Lower lobe of right lung (tissue), 2 donors: ENCODE results near the gene SYT17. TPM values are rescaled to one million over a fixed set of nuclear protein-coding genes. Genes with fewer than 3 reads are reported as not detected.

Experiments used
- ATAC-seq, 2 donors: fragments of 200-7000 bp; cut with Tn5 transposase; one replicate each; pipeline ENCODE4 v1.9.1; 2020 to 2022; ENCODE audit warnings: mild to moderate bottlenecking in 2 of 2, moderate library complexity in 2 of 2
- DNase-seq: peaks from one replicate; pipeline ENCODE4 v3.0.0-alpha.2; 2020
- H3K27ac ChIP-seq: fragments of 200-600 bp; one replicate; pipeline ENCODE4 v1.8.0; 2022
- H3K27me3 ChIP-seq: fragments of 200-600 bp; one replicate; pipeline ENCODE4 v1.8.0; 2022; ENCODE audit warnings: low read depth
- H3K36me3 ChIP-seq: fragments of 200-600 bp; one replicate; pipeline ENCODE4 v1.8.0; 2022; ENCODE audit warnings: mild to moderate bottlenecking
- H3K4me1 ChIP-seq: fragments of 200-600 bp; one replicate; pipeline ENCODE4 v1.8.0; 2022
- H3K4me3 ChIP-seq: fragments of 200-600 bp; one replicate; pipeline ENCODE4 v1.8.0; 2022; ENCODE audit warnings: mild to moderate bottlenecking
- H3K9me3 ChIP-seq: fragments of 200-600 bp; one replicate; pipeline ENCODE4 v1.8.0; 2022
- CTCF ChIP-seq: fragments of 200-600 bp; IDR thresholded peaks from one replicate; pipeline ENCODE4 v1.8.0; 2022; ENCODE audit warnings: antibody characterized with exemption, mild to moderate bottlenecking
- intact Hi-C: fragments of 100-400 bp; cut with DNase I; formaldehyde crosslinking; loops from one replicate; pipeline ENCODE4 v1.11.0; 2022
- total RNA-seq: library from RNA; stranded (reverse); fragmentation: NEBNext Ultra II Directional; extraction: Animal tissue kit (Norgen Biotek cat#: 25700); gene quantifications from one replicate; pipeline ENCODE4 v1.2.1, GENCODE V29; 2021
- donor health status: DM: no; HTN: yes; CAD: no; lungs with severe emphysema.

Gene SYT17
- total RNA-seq, 1 donor from 2014 or later: 11.8 TPM

DNA sequence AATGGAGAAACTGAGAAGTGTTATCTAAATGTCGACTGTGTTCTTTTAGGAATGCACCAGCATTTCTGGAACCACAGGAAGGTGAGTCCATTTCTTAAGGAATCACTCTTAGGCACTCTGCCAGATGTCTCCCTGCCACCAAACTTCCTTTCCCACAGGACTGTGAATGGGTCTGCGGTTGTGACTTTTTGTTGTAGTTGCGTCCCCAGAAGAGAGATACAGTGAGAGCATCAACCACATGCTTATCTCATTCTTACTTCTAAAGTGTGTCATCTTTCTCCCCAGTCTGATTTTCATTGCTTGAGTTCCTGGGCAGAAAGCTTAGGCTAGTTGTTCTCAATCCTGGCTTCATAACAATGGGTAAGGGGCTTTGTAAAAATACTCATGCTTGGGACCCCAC lies 40.8 kb upstream of the SYT17 start:
- Histone ChIP-seq H3K4me1 (peaks cover 57% of the 10 kb centered on the region), H3K4me3 (no peak overlapping the region), H3K27me3 (no peaks in the 10 kb centered on the region), H3K9me3 (peaks cover 4% of the 10 kb centered on the region), H3K27ac (no peak overlapping the region), H3K36me3 (no peaks in the 10 kb centered on the region)
- DNase-seq (no peak), ATAC-seq (no peak)
- TF ChIP-seq CTCF: no peak
- intact Hi-C loops: no loop called here

GRCh38 chr16:19127674-19128131 lies 40.3 kb upstream of the SYT17 start:
- Histone ChIP-seq H3K4me3 (no peak overlapping the region), H3K27me3 (no peaks in the 10 kb centered on the region), H3K36me3 (no peaks in the 10 kb centered on the region), H3K4me1 (peaks cover 55% of the 10 kb centered on the region), H3K9me3 (peaks cover 4% of the 10 kb centered on the region), H3K27ac (no peak overlapping the region)
- DNase-seq (no peak), ATAC-seq (no peak)
- no peak for TF ChIP-seq CTCF
- intact Hi-C loops: no loop called here

DNA sequence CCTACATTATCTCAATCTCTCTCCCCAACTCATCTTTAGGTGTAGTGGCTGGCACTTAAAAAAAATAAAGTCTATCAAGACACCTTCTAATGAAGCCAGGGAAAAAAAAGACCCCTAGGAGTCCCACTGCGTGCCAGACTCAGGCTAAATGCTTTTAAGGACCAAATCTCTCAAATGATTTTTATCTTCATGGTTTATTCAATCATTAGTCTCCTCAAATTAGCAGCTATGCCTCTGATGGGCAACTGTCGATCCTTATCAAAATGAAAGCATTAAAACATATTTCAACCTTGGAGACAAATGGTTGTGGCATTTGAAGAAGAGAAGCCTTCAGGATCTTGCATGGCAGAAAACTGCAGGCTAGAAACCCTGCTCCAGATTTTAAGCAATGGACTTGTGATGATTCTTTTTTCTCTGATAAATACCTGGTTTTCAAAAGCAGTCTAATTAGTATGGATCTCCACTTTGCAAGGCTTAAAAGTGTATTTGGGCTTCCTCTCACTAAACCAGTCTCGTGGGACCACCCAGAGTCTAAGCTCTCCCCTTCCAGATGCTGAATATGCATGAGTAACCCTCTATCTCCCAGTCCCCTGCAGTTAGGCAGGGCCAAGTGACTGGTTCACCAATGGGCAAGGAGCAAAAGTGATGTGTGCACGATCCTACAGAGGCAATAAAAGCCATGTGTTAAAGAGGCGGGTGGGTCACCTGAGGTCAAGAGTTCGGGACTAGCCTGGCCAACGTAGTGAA lies 39.4 kb upstream of the SYT17 start:
- DNase-seq (no peak), ATAC-seq (no peak)
- Histone ChIP-seq H3K9me3 (peaks cover 4% of the 10 kb centered on the region), H3K4me3 (no peak overlapping the region), H3K4me1 (peaks cover 54% of the 10 kb centered on the region), H3K27me3 (no peaks in the 10 kb centered on the region), H3K36me3 (no peaks in the 10 kb centered on the region), H3K27ac (no peak overlapping the region)
- intact Hi-C loops: no loop called here
- no peak for TF ChIP-seq CTCF

DNA sequence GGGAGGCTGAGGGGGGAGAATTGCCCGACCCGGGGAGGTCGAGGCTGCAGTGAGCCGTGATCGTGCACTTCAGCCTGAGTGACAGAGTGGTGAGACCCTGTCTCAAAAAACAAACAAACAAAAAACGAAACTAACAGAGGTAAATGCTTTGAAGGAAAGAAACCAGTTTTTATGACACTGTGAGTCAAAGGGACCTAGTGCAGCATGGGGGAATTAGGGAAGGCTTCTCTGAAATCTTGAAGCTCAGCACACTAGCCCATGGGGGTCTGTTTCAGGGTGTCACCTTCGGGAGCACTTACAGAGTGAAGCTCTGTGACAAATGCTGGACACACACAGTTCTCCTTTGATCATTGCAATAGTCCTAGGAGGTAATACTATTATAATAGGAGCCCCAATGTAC lies 37.7 kb upstream of the SYT17 start:
- H3K4me1 ChIP-seq: peaks cover 57% of the 10 kb centered on the region
- intact Hi-C loops: no loop called here
- DNase-seq (no peak), ATAC-seq (no peak)
- H3K9me3 ChIP-seq: peaks cover 4% of the 10 kb centered on the region
- no peaks in the 10 kb centered on the region for H3K27me3 ChIP-seq
- no peak for TF ChIP-seq CTCF
- peak overlapping the region; percentile 82 for H3K27ac ChIP-seq
- no peak overlapping the region for H3K4me3 ChIP-seq
- no peaks in the 10 kb centered on the region for H3K36me3 ChIP-seq

GRCh38 chr16:19130852-19131824 lies 36.9 kb upstream of the SYT17 start:
- Histone ChIP-seq H3K4me3 (peak overlapping the region; percentile 15), H3K27ac (peak overlapping the region; percentile 82), H3K27me3 (no peaks in the 10 kb centered on the region), H3K4me1 (peaks cover 65% of the 10 kb centered on the region), H3K9me3 (peaks cover 4% of the 10 kb centered on the region), H3K36me3 (no peaks in the 10 kb centered on the region)
- peak; percentile 51 for DNase-seq
- intact Hi-C loops: no loop called here
- no peak for TF ChIP-seq CTCF
- ATAC-seq: peak; percentile 48 to 69
